Measurements from ENCODE around the gene CCNB1IP1.
"Not testable (repeated sequence)": the region's sequence is repeated elsewhere in the genome, so short reads cannot be mapped to it uniquely, and the experiment has no call there.

The CCNB1IP1 gene, protein sequence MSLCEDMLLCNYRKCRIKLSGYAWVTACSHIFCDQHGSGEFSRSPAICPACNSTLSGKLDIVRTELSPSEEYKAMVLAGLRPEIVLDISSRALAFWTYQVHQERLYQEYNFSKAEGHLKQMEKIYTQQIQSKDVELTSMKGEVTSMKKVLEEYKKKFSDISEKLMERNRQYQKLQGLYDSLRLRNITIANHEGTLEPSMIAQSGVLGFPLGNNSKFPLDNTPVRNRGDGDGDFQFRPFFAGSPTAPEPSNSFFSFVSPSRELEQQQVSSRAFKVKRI

DNA sequence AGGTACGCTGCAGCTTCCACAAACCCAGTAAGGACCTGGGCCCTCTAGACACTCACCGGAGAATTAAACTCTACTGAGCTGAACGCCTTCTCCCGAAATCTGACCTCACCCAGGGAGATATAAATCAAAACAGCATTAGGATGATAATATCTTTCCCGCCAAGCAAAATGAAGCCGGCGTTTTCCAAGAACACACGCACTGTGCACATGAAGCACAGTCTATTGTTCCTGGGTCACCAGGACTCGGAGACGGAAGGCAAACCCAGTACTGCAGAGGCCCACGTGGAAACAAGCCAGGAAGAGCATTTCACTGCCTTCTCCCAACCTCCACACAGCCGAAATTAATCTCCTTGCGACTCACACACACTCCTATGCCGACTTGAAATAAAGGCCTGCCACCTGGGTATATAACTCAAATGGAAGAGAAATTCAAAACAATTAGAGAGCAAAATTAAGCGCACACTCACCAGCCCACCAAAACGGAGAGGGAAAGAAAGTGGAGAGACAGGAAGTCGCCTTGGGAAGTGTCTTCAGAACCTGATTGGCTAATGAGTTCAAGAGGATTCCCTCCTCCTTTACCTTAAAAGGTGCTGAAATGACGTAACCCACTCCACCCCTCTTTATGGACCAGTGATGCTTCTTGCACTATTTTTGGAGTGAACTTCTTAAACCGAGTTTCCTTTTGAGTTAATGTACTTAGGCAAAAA, at the start of gene CCNB1IP1:
CCNB1IP1 (minus strand) TSS at position 492 of the 706 bp plus-strand sequence. CDS start 16,756 bp downstream, outside the sequence.
- DNase-seq (ENCODE audit: low read depth, low spot score): peak; percentile 39

DNA sequence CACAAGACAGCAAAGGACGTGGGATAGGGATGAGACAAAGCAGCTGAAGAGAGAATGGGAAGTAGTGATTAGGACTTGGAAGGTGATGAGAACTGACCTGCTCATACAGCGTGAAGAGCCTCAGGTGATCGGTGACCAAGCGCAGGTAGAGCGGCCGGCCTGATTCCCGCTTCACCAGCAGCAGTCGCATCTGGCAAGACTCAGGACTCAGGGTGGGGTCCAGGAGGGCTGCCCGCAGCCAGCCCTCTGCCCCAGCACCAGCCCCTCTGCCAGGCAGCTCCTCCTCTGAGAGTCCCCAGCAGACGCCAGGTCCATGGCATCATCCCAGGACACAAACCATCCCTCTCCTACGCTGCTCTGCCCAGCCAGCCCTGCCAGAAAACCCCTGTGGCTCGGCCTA, 49.4 kb upstream of the CCNB1IP1 start:
- no peak for DNase-seq (ENCODE audit: low read depth, low spot score)

DNA sequence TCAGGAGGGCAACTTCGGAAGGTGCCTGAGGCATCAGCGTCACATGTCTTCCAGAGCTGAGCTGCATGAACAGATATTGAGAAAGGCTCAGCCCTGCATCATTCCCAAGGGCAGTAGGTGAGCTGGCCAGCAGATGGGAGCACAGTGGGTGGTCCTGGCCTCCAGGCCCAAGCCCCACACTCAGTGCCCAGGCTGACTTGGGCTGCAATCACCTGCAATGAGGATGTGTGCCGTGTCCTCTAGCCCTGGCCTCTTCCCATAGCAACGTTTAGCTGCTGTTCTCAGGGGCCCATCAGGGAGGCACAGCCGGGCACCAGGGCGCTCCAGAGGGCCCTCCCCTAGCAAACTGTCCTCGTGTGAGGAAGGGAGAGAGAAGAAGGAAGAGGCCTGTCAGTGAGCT, 48.3 kb upstream of the CCNB1IP1 start:
- no peak for DNase-seq (ENCODE audit: low read depth, low spot score)

- DNase-seq (ENCODE audit: low read depth, low spot score): no peak
Measured at GRCh38 chr14:20380681-20381080, 47.6 kb upstream of the CCNB1IP1 start.

- DNase-seq (ENCODE audit: low read depth, low spot score): no peak
Measured at GRCh38 chr14:20379743-20380142, 46.7 kb upstream of the CCNB1IP1 start.

DNA sequence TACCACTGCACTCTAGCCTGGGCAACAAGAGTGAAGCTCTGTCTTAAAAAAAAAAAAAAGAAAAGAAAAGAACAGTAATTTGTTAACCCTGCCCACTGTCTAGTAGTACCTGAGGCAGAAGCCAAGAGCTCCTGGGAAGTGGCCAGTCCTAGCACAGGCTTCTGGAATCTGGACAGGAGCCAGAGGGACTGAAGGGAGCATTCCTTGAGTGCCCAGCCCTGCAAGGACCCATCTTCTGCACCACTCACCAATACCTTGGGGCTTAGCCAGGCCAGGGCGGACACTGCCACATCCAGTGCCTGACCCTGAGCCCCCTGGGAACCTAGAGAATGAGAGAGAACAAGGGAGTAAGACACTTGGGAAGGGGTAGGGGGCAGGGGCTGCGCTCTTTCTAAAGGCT, 44.1 kb upstream of the CCNB1IP1 start:
- DNase-seq (ENCODE audit: low read depth, low spot score): no peak

GRCh38 chr14:20376071-20376588, 43.1 kb upstream of the CCNB1IP1 start:
- DNase-seq (ENCODE audit: low read depth, low spot score): no peak

DNA sequence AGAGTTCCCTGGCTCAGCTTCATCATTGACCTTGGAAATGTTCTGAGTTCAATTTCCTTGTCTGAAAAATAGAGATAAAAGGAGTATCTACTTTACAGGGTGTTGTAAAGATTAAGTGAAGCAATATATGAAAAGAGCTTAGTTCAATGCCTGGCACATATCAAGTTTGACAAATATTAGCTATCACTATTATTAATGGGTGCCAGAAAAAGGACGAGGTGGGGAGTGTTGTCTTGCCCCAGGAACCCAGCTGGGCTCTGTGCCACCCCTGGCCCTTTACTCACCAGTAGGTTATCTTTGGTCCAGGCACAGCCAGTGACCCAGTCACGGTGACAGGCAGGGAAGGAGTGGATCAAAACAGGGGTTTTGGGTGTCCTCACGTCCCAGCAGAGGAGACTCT, 42.4 kb upstream of the CCNB1IP1 start:
- DNase-seq (ENCODE audit: low read depth, low spot score): no peak

DNA sequence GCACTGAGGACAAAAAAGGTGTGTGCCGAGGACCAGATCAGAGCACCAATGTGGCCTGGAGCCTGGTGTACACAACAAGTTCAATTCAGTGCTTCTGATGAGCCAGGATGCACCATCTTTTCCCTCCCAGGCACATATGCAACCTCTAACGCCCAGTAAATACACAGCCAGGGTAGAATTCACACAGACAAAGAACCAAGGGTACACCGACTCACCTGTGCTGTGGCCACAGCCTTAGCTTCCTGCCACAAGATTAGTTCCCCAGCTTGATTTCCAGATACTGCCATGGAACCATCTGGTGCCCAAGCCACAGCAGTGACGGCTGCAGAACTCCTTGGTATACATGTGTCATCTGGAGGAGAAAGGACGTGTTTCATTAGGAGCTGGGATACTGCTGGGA, 39.7 kb upstream of the CCNB1IP1 start:
- DNase-seq (ENCODE audit: low read depth, low spot score): no peak

GRCh38 chr14:20365928-20366327, 32.8 kb upstream of the CCNB1IP1 start:
- DNase-seq (ENCODE audit: low read depth, low spot score): no peak

GRCh38 chr14:20358474-20358873, 25.4 kb upstream of the CCNB1IP1 start:
- not testable (repeated sequence) for DNase-seq (ENCODE audit: low read depth, low spot score)

DNA sequence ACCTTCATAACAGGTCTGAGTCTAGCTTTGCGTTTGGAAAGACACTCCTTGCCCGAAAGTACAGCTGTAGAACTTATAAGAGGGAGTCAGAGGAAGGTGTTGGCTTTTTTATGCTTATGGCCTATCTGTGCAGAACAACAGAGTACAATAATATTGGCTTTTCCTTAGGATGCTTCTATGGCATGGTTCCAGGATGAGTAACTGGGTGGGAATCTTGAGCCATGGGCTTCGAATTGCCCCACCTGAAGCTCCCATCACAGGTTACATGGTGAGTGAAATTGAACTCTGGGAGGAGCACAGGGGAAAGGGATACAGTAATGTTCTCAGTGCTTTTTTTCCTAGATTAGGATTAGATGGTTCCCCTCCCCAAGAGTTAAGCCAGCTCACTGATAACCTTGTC, 23.3 kb upstream of the CCNB1IP1 start:
- DNase-seq (ENCODE audit: low read depth, low spot score): no peak

DNA sequence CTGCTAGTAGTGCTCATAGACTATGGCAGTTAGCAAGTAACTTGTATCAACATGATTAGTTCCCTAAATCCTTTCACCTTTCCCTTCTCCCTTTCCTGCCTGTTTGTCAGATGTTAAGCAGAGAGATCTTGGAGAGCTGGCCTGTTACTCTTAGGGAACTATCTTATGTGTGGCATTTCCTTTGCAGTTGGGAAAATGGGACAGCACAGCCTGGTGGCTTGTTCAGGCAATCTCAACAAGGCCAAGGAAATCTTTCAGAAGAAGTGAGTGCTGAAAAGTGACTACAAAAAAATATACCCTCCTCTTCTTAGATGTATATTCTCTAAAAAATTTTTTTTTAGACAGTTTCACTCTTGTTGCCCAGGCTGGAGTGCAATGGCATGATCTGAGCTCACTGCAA, 17.8 kb upstream of the CCNB1IP1 start:
- DNase-seq (ENCODE audit: low read depth, low spot score): no peak

DNA sequence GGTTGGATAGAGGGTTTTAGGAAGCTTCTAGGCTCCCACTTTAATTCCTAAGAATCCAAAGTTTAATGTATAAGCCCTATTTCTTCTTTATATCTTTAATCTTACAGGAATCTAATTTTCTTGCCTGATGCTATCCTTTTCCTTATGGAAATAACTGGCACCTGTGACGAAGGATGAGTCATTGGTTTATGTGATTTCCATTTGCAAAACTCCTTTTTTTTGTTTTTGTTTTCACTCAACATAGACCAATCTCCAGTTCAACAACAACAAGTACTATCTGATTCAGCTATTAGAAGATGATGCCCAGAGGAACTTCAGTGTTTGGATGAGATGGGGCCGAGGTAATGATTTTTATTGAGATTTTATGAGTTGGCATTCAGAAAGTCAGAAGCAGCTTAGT, 17.2 kb upstream of the CCNB1IP1 start:
- no peak for DNase-seq (ENCODE audit: low read depth, low spot score)

DNA sequence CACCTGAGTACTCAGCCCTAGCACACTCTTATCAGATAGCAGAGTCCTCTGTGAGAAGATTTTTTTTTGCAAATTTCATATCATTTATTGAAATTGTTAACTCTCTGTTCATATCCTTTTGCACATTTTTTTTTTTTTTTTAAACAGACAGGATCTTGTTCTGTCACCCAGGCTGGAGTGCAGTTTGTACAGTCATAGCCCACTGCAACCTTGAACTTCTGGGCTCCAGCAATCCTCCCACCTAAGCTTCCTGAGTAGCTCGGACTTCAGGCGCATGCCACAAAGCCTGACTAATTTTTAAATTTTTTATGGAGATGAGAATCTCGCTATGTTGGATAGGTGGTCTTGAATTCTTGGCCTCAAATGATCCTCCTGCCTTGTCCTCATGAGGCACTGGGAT, 14.7 kb upstream of the CCNB1IP1 start:
- no peak for DNase-seq (ENCODE audit: low read depth, low spot score)

GRCh38 chr14:20346713-20347112, 13.6 kb upstream of the CCNB1IP1 start:
- DNase-seq (ENCODE audit: low read depth, low spot score): no peak

DNA sequence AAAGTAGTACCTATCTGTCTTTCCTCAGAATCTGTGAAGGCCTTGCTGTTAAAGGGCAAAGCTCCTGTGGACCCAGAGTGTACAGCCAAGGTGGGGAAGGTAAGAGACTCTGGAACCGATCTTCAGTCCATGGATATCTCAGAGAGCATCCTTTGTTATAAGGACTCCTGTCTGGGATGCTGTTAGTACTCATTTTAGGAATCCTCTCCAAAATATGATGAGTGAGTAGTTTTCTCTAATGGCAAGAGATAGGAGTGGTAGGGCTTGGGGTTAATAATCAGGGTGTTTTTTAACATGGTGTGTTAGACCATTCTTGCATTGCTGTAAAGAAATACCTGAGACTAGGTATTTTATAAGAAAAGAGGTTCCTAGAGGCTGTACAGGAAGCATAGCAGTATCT, 12.3 kb upstream of the CCNB1IP1 start:
- DNase-seq (ENCODE audit: low read depth, low spot score): no peak

DNA sequence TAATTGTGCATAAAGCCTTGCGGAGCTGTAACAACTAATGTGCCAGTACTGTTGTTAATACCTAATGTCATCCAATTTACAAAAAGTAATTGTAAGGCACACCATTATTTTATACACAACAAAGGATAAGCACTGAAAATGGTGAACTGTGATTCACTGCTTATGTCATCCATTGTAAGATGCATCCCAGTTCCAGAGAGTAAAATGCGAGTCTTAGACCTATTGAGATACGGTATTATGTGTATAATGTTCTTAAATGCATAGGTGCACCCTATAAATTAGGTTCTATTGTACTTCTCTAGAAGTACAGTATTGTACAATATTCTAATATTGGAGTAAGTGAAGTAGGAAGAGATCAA, 10.8 kb upstream of the CCNB1IP1 start:
- no peak for DNase-seq (ENCODE audit: low read depth, low spot score)

DNA sequence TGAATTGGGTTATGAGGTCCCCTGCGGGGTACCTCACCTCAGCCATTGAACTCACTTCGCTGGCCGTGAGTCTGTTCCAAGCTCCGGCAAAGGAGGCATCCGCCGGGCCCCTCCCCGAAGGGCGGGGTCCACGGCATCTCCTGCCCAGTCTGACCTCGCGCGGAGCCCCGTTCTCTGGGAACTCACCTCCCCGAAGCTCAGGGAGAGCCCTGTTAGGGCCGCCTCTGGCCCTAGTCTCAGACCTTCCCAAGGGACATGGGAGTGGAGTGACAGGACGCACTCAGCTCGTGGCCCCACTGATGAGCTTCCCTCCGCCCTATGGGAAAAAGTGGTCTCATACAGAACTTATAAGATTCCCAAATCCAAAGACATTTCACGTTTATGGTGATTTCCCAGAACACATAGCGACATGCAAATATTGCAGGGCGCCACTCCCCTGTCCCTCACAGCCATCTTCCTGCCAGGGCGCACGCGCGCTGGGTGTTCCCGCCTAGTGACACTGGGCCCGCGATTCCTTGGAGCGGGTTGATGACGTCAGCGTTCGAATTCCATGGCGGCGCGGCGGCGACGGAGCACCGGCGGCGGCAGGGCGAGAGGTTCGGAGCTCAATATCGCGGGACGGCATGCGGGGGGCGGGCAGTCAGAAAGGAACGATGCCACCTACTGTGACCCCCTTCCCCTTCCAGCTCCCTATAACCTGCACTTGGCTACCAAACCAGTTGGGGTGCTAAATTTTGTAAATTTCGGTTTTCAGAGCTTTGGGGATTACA, 10.2 kb upstream of the CCNB1IP1 start, which contains the start of gene PARP2:
PARP2 (plus strand) TSS at position 544 of the 770 bp plus-strand sequence; CDS start at position 551, 7 bp downstream.
- peak; percentile 76 for DNase-seq (ENCODE audit: low read depth, low spot score)

DNA sequence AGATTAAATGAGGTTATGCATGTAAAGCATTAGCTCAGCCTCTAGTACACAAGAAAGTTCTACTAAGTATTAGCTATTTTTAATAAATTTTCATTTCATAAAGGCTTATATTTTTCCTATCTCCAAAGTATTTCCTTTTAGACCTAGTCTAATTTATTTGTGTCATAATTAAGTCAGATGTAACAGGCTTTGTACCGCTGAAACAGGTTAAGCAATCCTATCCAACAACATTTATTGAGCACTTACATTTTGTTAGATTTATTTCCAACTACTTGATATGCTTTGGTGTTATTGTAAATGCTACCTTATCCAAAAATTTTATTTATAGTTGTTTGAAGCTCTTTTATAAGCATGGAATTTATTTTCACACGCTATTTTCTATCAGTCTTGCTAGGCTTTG, 8.6 kb upstream of the CCNB1IP1 start:
- DNase-seq (ENCODE audit: low read depth, low spot score): no peak

DNA sequence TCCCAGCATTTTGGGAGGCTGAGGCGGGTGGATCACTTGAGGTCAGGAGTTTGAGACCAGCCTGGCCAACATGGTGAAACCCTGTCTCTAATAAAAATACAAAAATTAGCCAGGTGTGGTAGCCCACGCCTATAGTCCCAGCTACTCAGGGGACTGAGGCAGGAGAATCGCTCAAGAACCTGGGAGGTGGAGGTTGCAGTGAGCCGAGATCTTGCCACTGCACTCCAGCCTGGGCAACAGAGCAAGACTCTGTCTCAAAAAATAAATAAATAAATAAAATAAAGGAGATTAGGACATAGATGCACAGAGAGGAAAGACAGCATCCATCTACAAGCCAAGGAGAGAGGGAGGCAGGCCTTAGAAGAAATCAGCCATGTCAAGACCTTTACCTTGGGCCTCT, 8.0 kb upstream of the CCNB1IP1 start:
- DNase-seq (ENCODE audit: low read depth, low spot score): not testable (repeated sequence)

DNA sequence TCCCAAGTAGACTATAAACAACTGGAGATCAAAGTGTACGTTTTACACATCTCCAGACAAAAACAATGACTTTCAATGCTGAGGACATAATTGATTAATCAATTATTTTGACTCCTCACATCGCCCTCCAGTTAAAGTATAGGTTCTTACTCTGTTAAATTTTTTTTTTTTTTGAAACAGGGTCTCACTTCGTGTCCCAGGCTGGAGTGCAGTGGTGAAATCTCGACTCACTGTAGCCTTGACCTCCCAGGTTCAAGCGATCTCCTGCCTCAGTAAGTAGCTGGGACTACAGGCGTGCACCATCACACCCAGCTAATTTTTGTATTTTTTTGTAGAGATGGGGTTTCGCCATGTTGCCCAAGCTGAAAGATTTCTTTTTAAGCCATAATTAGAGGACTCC, 938 bp upstream of the CCNB1IP1 start:
- no peak for DNase-seq (ENCODE audit: low read depth, low spot score)

All from activated CD4-positive, CD25-positive, alpha-beta regulatory T cell treated with anti-CD3 and anti-CD28 coated beads, Interleukin-2, amount 50 U/mL, for 16 hours (primary cell).